ENCODE data around the gene GALNTL6. TPM values are rescaled to one million over a fixed set of nuclear protein-coding genes. Genes with fewer than 3 reads are reported as not detected.

GALNTL6 gene
- total RNA-seq, 2 experiments from 2014 or later: not detected

DNA sequence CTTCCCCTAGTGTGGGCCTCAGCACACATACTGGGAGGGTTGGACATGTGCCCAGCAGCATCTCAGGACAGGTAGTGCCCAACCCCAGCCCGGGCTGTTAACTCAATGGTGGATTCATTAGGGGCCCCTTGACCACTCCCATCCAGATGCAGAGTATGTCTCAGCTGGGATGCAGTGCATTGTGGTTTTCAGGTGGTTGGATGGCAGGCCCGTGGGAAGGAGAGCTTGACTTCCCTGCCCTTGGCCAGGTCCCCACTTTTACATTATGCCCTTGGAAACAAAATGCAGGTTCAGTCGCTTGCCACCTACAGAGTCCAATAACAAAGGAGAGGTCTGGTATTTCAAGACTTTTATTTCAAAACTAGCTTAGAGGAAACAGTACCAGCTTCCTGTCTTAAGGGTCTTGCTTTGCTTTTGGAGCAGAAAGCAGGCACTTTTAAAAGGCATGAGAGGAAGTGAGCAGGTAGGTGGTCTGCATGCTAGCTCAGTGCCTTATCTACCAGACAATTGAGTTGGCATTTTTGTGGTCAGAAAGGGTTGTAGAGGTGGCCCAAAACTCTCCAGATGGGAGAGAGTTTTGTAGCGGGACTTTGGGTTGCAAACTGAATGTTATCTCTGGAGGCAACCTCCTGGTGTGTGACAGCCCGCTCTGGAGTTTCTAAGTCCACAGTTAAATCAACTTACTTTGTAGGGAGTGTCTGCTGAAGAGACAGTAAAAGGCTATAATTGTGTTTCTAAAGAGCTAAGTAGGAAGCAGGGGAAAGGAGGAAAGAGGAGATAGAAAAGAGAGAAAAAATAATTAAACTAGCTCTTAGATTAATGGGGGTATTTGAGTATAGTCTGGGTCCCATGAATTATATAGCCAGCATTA lies 171.0 kb downstream of the GALNTL6 start:
- H3K27me3 Mint-ChIP-seq: no peaks in the 10 kb centered on the region
- H3K27ac Mint-ChIP-seq: no peak overlapping the region
- H3K9me3 Mint-ChIP-seq: peaks cover 2% of the 10 kb centered on the region
- no peak for ATAC-seq (ENCODE audit: low read depth)
- H3K4me3 Mint-ChIP-seq: no peak overlapping the region
- DNase-seq: no peak
- POLR2A ChIA-PET: no interaction called here
- H3K36me3 Mint-ChIP-seq: no peaks in the 10 kb centered on the region
- H3K4me1 Mint-ChIP-seq: no peaks in the 10 kb centered on the region

GRCh38 chr4:171985129-171985528 lies 171.9 kb downstream of the GALNTL6 start:
- ATAC-seq (ENCODE audit: low read depth) (no peak), DNase-seq (no peak)
- H3K4me1 Mint-ChIP-seq: no peaks in the 10 kb centered on the region
- no peaks in the 10 kb centered on the region for H3K36me3 Mint-ChIP-seq
- H3K4me3 Mint-ChIP-seq: no peak overlapping the region
- no peak overlapping the region for H3K27ac Mint-ChIP-seq
- peaks cover 2% of the 10 kb centered on the region for H3K9me3 Mint-ChIP-seq
- POLR2A ChIA-PET: no interaction called here
- H3K27me3 Mint-ChIP-seq: no peaks in the 10 kb centered on the region

- H3K4me3 Mint-ChIP-seq: no peak overlapping the region
- no peak for DNase-seq
- H3K27me3 Mint-ChIP-seq: no peaks in the 10 kb centered on the region
- no peak for ATAC-seq (ENCODE audit: low read depth)
- POLR2A ChIA-PET: no interaction called here
- no peaks in the 10 kb centered on the region for H3K4me1 Mint-ChIP-seq
- no peak overlapping the region for H3K27ac Mint-ChIP-seq
- H3K36me3 Mint-ChIP-seq: no peaks in the 10 kb centered on the region
- no peaks in the 10 kb centered on the region for H3K9me3 Mint-ChIP-seq
Measured at GRCh38 chr4:171993247-171993646, 180.0 kb downstream of the GALNTL6 start.

DNA sequence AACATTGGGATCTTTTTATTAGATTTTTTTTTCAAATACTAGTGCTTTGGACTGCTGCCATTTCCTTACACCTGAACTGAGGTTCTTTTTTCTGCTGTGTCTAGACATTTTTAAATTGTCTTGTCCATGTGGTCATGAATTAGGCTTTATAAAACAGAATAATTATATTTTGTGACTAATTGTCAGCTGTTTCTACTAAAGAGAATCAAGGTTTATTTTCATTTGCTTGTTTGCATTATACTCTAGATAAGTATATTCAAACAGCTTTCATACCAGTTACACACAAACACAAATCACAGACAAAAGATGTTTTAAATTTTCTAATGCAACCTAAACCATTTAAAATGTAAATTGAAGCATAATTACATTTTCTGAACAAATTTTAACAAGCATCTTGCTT lies 194.7 kb downstream of the GALNTL6 start:
- Mint-ChIP-seq H3K4me1 (peaks cover 4% of the 10 kb centered on the region), H3K27me3 (no peaks in the 10 kb centered on the region), H3K9me3 (no peaks in the 10 kb centered on the region), H3K4me3 (no peak overlapping the region), H3K36me3 (no peaks in the 10 kb centered on the region), H3K27ac (no peak overlapping the region)
- DNase-seq (no peak), ATAC-seq (ENCODE audit: low read depth) (no peak)
- POLR2A ChIA-PET: no interaction called here

DNA sequence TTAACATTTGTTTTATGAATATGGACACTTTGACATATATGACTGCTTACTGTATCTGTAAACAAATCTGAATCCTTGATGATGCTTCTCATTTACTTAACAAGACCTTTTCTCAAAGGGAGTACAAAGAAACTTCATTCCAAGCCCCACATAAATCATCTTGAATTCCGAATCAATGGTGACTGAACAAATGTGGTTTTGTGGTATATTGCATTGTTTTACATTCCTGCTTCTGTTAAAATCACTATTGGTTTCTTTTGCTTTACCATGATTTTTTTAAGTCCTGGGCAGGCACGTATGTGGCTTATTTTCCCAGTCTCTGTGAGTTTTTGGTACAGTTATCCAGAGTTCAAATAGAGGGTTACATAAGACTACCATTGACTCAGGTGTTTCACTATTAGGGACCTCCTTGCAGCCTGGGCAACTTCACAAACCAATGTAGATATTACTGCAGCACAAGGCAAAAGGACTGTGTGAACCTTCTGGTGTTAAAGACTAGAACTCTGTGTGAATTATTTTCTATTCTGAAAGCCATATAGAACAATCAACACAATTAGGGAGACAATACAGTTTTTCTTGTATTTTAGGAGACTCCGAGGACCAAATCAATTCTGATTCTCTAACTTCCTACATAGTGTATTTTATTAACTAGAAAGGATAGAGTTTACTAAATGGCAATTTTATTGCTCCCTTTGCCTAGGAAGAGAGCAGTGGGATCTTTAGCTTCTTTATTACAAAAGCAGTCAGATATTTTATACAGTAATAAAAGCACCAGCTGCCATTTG lies 196.4 kb downstream of the GALNTL6 start:
- Mint-ChIP-seq H3K27me3 (no peaks in the 10 kb centered on the region), H3K36me3 (no peaks in the 10 kb centered on the region), H3K9me3 (no peaks in the 10 kb centered on the region), H3K4me3 (no peak overlapping the region), H3K27ac (no peak overlapping the region), H3K4me1 (peaks cover 4% of the 10 kb centered on the region)
- DNase-seq (no peak), ATAC-seq (ENCODE audit: low read depth) (no peak)
- POLR2A ChIA-PET: no interaction called here

DNA sequence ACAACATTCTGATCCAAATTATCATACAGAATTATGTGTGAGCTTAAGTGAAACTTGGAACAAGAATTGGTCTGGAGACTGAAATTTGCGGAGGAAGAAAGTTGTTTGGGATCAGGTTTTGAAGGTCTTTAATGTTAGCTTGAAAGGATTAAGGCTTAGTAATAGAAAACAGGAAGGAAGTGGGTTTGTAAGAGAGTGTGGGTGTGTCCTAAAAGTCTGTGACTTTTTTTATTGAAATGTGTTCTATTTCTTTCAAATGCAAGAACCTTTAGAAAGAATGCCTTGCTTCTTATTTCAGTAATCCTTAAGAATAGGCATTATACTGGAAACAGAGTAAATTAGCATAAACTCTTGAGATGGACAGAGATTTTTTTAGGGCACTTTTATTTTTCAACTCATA lies 198.0 kb downstream of the GALNTL6 start:
- no peaks in the 10 kb centered on the region for H3K36me3 Mint-ChIP-seq
- no peak overlapping the region for H3K4me3 Mint-ChIP-seq
- H3K4me1 Mint-ChIP-seq: peaks cover 4% of the 10 kb centered on the region
- DNase-seq (no peak), ATAC-seq (ENCODE audit: low read depth) (no peak)
- no peak overlapping the region for H3K27ac Mint-ChIP-seq
- H3K27me3 Mint-ChIP-seq: no peaks in the 10 kb centered on the region
- no peaks in the 10 kb centered on the region for H3K9me3 Mint-ChIP-seq
- POLR2A ChIA-PET: no interaction called here

- DNase-seq: no peak
- POLR2A ChIA-PET: no interaction called here
- H3K27me3 Mint-ChIP-seq: no peaks in the 10 kb centered on the region
- no peaks in the 10 kb centered on the region for H3K4me1 Mint-ChIP-seq
- H3K4me3 Mint-ChIP-seq: no peak overlapping the region
- no peaks in the 10 kb centered on the region for H3K36me3 Mint-ChIP-seq
- no peak overlapping the region for H3K27ac Mint-ChIP-seq
- ATAC-seq (ENCODE audit: low read depth): no peak
- H3K9me3 Mint-ChIP-seq: no peaks in the 10 kb centered on the region
Measured at GRCh38 chr4:172018358-172018757, 205.2 kb downstream of the GALNTL6 start.

DNA sequence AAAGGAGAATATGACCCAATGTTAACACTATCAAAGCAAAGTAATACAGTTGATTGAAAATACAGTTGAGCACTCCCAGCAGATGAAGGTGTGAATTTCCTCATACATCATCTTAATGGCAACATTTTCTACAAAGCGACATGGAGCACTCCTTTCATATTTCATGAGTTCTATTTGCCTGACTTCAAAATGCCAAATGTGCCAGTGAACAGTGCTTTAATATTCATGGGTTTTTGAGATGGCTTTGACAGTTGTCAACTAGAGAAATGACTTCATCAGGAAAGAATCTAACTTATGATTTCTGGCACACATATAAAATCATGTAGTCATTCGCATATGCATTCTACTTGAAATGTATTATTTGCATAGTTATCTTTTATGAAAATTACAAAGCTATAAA lies 222.4 kb downstream of the GALNTL6 start:
- Mint-ChIP-seq H3K27ac (no peak overlapping the region), H3K4me1 (no peaks in the 10 kb centered on the region), H3K9me3 (no peaks in the 10 kb centered on the region), H3K27me3 (no peaks in the 10 kb centered on the region), H3K4me3 (no peak overlapping the region), H3K36me3 (no peaks in the 10 kb centered on the region)
- ATAC-seq (ENCODE audit: low read depth) (no peak), DNase-seq (no peak)
- POLR2A ChIA-PET: no interaction called here

DNA sequence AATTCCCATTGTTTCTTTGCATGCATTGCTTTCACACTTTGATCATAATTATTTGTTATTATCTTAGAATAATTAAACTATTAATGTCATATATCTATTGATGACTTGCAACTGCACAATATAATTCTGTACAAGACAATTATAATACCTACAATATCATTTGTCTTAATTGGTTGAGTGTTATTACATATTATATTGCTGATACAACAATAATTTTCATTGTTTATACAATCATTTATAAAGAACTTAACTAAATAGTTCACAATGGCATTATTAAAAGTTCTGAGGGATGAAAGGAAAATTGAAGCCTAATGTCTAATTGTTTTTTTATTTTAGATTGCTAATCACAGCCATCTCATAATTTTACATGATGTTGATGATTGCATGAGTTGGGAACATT lies 227.6 kb downstream of the GALNTL6 start:
- no peaks in the 10 kb centered on the region for H3K9me3 Mint-ChIP-seq
- H3K36me3 Mint-ChIP-seq: no peaks in the 10 kb centered on the region
- ATAC-seq (ENCODE audit: low read depth) (no peak), DNase-seq (no peak)
- H3K27ac Mint-ChIP-seq: no peak overlapping the region
- no peaks in the 10 kb centered on the region for H3K4me1 Mint-ChIP-seq
- no peak overlapping the region for H3K4me3 Mint-ChIP-seq
- POLR2A ChIA-PET: no interaction called here
- no peaks in the 10 kb centered on the region for H3K27me3 Mint-ChIP-seq

GRCh38 chr4:172042714-172043114 lies 229.5 kb downstream of the GALNTL6 start:
- Mint-ChIP-seq H3K4me1 (no peaks in the 10 kb centered on the region), H3K36me3 (no peaks in the 10 kb centered on the region), H3K27ac (no peak overlapping the region), H3K9me3 (no peaks in the 10 kb centered on the region), H3K4me3 (no peak overlapping the region), H3K27me3 (no peaks in the 10 kb centered on the region)
- DNase-seq: no peak
- POLR2A ChIA-PET: no interaction called here
- no peak for ATAC-seq (ENCODE audit: low read depth)

DNA sequence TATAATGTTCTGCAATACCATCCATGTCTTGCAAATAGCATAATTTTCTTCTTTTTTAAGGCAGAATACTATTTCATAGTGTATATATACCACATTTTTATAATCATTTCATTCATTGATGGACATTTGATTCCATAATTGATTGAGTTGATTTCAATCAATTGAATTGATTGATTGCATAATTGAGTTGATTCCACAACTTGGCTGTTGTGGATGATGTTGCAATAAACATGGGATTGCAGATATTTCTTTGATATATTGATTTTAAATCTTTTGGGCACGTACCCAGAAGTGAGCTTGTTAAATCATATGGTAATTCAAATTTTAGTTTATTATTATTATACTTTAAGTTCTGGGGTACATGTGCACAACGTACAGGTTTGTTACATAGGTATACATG lies 232.8 kb downstream of the GALNTL6 start:
- Mint-ChIP-seq H3K4me1 (no peaks in the 10 kb centered on the region), H3K4me3 (no peak overlapping the region), H3K9me3 (no peaks in the 10 kb centered on the region), H3K36me3 (no peaks in the 10 kb centered on the region), H3K27me3 (no peaks in the 10 kb centered on the region), H3K27ac (no peak overlapping the region)
- no peak for ATAC-seq (ENCODE audit: low read depth)
- POLR2A ChIA-PET: no interaction called here
- DNase-seq: no peak

DNA sequence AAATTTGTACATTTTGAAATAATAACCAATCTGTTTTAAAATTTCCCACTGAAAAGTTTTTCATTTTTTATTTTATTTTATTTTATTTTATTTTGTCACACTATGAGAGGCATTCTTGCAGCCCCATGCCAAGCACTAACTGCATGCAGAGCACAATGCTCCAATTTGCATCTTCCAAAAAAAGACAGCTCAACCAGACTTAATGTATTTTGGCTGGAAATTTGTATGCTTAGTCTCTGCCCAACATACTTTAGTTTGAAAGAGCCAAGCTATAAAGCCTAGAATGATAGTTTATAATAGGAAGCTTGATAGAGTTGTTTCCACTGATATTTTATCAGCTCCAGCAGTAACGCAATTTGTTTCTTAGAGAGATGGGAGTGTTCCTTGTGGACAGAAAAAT lies 235.5 kb downstream of the GALNTL6 start:
- DNase-seq: no peak
- no peak for ATAC-seq (ENCODE audit: low read depth)
- Mint-ChIP-seq H3K36me3 (no peaks in the 10 kb centered on the region), H3K4me3 (no peak overlapping the region), H3K4me1 (no peaks in the 10 kb centered on the region), H3K27me3 (no peaks in the 10 kb centered on the region), H3K27ac (no peak overlapping the region), H3K9me3 (peaks cover 2% of the 10 kb centered on the region)
- POLR2A ChIA-PET: no interaction called here

- Mint-ChIP-seq H3K27ac (no peak overlapping the region), H3K36me3 (no peaks in the 10 kb centered on the region), H3K4me1 (no peaks in the 10 kb centered on the region), H3K27me3 (no peaks in the 10 kb centered on the region), H3K9me3 (peaks cover 2% of the 10 kb centered on the region), H3K4me3 (no peak overlapping the region)
- POLR2A ChIA-PET: no interaction called here
- no peak for ATAC-seq (ENCODE audit: low read depth)
- DNase-seq: no peak
Measured at GRCh38 chr4:172050911-172051310, 237.7 kb downstream of the GALNTL6 start.

- DNase-seq (no peak), ATAC-seq (ENCODE audit: low read depth) (no peak)
- Mint-ChIP-seq H3K36me3 (no peaks in the 10 kb centered on the region), H3K4me1 (no peaks in the 10 kb centered on the region), H3K4me3 (no peak overlapping the region), H3K27me3 (no peaks in the 10 kb centered on the region), H3K9me3 (peaks cover 3% of the 10 kb centered on the region), H3K27ac (no peak overlapping the region)
- POLR2A ChIA-PET: no interaction called here
Measured at GRCh38 chr4:172055046-172055445, 241.8 kb downstream of the GALNTL6 start.
